Hematopoietic multipotent progenitor cell treated with erythropoietin and hydrocortisone succinate and interleukin-3 and kit ligand, for 4 days (in vitro differentiated cells): Measurements from ENCODE around the gene HECW1.

ENCODE experiments used
- DNase-seq: peaks from one replicate; pipeline ENCODE4 v3.0.0-alpha.2; 2015

The HECW1 gene

GRCh38 chr7:43441231-43442130, 329.0 kb downstream of the HECW1 start:
- DNase-seq = no peak

DNA sequence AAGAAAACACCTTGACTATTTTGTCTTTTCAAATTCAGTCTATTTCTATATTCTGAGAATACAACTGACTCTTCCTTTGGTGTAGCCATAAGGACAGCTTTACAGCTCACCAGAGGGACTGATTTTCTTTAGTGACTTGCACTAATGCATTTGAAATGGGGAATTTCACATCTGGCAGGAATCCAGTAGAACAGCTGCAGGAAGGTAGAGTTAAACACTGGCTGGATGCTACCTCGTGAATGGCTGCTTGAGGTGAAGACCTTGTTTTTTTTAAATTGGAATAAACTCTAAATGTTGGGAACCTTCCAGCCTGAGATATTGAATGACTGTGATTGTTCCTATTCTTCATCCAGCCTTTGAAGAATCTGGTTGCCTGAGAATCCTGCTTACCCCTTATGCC, 330.9 kb downstream of the HECW1 start:
- no peak for DNase-seq

- DNase-seq = no peak
Observed at GRCh38 chr7:43444711-43445578, 332.5 kb downstream of the HECW1 start.

- DNase-seq = no peak
Observed at GRCh38 chr7:43449577-43449976, 337.1 kb downstream of the HECW1 start.

DNA sequence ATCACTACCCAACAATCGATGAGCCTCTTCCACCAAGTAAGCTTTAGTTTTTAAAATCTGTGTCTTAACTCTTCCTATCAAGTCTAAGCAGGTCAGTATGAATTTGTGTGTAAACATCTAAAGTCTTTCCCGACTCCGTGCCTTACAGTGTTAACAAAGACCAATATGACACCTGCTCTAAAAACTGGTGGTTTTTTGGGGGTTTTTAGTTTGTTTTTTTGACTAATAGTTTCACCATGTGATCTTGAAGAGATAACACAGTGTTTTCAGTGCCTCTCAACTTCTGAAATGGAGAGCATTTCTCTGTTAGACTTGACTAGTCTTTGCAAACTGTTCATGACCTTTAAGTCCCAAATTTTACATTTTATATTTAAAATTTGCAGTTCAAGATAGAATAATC, 338.4 kb downstream of the HECW1 start:
- DNase-seq = no peak

DNA sequence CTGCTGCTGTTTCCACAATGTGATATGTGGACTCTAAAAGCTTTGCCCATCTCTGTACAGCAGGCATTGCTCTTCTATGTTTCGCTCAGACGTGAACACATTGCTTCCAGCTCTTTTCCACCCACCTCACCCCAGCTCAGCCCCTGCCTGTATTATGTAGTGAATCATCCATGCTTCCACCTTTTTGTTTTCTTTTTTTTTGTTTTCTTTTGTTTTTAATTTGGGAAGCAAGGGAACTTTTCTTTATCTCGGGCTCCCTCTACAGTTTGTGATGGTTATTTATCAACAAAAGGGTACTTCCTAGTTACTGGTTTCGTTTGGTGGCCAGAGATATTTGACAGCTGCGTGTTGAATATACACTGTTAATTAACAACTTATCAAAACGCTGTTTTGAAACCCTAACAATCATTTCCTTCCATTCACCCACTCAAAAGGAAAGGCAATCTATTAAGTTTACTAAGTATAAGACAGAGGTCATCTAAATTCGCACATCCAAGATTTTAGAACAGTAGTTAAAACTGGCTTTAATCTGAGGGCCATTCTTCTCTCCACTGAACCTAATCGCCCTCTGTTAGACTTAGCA, 342.6 kb downstream of the HECW1 start:
- DNase-seq = peak; percentile 74

DNA sequence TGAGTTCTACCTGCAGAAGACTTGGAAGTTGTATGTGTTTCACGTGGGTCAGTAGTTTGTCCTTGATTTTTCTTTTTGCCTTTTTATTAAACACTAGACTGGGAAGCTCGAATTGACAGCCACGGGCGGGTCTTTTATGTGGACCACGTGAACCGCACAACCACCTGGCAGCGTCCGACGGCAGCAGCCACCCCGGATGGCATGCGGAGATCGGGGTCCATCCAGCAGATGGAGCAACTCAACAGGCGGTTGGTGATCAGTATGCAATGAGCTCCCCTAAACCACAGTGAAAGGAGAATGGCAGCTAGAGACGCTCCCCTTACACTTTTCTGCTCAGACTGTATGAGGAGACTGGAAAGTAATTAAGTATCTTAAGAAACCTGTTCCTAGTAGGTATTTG, 343.8 kb downstream of the HECW1 start:
- peak; percentile 10 for DNase-seq

- no peak for DNase-seq
Observed at GRCh38 chr7:43458330-43459018, 346.0 kb downstream of the HECW1 start.

DNA sequence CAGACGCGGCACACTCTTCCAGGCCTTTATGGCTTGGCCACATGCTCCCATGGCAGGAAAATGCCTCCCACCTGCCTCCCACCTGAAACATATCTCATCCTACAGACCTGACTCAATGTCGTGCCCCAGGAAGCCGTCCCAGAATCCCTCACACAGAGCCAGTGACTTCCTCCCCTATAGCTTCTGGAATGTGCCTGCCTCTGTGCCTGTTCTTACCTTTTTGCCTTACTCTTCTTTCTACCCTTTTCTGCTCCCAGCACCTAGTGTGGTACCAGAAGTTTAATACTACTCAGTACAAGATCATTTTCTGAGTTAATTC, 346.5 kb downstream of the HECW1 start:
- no peak for DNase-seq

GRCh38 chr7:43460733-43461348, 348.4 kb downstream of the HECW1 start:
- no peak for DNase-seq

DNA sequence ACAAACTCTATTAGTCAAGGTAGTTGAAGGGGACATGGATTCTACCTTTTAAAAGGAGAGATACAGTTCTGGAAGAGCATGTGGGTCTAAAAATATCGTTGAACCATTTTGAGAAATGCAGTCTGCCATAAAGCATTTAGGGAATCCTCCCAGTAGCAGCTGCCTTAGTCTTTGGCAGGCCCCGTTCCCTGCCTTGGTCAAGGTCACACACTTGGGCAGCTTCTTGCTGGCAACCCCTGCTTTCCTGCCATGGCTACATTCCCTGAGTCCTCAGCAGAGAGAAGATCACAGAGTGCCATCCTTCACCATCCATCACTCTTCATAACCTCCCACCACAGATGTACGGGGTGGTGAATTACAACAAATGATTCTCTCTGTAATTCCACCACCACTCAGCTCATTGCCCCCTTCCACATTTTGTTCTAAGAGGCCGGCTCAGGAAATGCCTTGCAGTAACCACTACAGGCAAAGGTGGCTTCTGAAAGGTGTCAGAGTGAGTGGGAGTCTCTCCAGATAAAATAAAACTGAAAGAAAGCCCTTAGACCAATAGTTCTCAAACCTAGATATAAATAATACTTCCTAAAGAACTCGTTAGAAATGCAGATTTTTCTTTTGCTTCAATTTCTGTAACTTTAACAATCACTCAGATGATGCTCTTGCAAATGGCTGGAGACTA, 349.0 kb downstream of the HECW1 start:
- DNase-seq = no peak

DNA sequence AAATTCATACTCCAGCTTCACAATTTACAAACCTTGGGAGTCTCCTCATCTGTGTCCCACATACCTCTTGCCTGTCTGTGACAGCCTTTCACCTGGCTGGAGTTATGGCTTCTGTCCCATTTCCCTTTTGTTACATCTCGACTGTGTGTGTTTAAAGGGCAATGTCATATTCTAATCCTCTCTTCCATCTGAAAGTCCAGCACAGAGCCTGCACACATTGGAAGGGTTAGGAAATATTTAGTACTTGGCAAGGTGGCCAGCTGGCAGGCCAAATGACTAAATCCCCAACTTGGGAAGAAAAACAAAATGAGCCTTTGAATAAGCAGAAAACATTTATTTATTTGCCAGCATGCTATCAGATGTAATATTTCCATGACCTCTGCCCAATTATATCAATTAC, 350.4 kb downstream of the HECW1 start:
- DNase-seq = no peak

GRCh38 chr7:43463401-43463980, 351.0 kb downstream of the HECW1 start:
- DNase-seq = no peak

GRCh38 chr7:43465581-43466554, 353.4 kb downstream of the HECW1 start:
- peak; percentile 64 for DNase-seq

- DNase-seq = no peak
Observed at GRCh38 chr7:43467406-43467805, 355.0 kb downstream of the HECW1 start.

DNA sequence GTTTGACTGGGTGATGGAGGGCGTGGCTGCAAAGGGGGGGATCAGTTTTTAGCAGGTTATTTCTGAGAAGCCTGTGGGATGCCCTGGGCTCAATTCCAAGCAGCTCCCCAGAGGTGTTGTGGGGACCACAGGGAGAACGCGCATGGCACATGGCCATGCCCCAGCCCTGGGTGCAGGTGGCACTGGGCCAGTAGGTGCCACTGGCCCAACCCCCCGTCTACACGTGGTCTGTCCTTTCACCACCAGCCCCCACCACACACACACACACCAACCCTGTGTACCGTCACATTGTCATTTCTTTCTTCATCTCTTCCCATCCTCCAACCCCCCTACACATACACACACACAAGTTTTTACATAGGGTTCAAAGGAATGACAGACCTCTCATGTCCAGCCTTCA, 355.4 kb downstream of the HECW1 start:
- no peak for DNase-seq

DNA sequence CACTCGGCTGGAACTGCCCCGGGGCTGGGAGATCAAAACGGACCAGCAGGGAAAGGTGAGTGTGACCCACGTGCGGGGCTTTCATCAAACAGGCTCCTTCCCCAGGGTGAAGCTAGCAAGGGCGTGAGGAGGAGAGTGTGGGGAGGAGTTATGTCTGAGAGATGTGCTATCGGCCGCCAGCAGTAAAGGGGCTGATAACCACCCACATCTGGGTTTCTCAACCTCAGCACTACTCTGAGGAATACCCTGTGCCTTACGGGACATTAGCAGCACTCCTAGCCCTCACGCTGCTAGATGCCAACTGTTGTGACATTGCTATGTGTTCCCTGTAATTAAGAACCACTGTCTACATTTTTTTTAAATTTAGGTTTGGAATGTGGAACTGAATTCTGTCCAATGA, 356.6 kb downstream of the HECW1 start:
- peak; percentile 18 for DNase-seq

GRCh38 chr7:43470110-43470509, 357.7 kb downstream of the HECW1 start:
- DNase-seq = no peak

DNA sequence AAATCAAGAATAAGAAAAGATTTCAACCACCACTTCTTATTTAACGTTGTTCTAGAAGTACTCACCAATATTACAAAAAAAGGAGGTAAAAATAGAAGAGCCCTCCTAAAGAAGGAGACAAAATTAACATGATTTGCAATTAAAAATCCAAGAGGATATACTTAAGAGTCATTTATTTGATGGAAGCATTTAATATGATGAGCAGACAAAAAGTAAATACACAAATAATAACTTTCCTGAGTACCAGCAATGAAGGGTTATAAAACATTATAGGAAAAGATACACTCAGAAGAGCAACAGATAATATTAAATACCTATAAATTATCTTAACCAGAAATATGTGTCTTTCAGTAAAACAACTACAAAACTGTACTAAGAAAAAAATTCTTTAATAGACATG, 363.5 kb downstream of the HECW1 start:
- DNase-seq = no peak

DNA sequence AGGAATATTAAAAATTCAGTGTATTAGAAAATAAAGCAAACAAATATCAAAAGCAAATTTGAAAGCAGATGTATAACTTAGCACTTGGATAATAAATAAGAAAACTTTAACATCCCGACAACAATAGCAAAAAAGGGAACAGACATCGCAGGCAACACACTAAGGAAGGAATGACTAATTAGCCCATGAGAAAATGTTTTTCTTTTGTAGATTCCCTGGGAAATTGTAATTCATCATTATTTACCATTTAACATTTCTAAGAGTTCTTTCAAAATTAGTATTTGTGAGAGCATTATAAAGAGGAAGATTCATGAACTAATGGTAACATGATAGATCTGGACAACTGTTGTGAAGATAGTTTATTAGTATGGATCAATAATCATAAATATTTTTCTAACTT, 364.4 kb downstream of the HECW1 start:
- DNase-seq = no peak
